Panc1 (cell line): ENCODE data around the gene MAN2A2. TPM values are rescaled to one million over a fixed set of nuclear protein-coding genes. Genes with fewer than 3 reads are reported as not detected.

Experiments used
- ATAC-seq: fragments of 200-7000 bp; cut with Tn5 transposase; 2 replicates; pipeline ENCODE4 v1.9.1; 2020; ENCODE audit warnings: mild to moderate bottlenecking, moderate library complexity
- BruUV-seq: library from RNA; stranded (reverse); fragments of 400-500 nt; replicated peaks from 2 replicates; lab custom pipeline; 2021; lab: Mats Ljungman, UMichigan
- CTCF ChIA-PET: fragments of 300-600 bp; sonication (Branson Sonifier 250); formaldehyde crosslinking; loops from one replicate; lab custom pipeline; 2022; ENCODE audit warnings: antibody characterized with exemption; lab: Charles Lee
- POLR2A ChIA-PET: fragments of 300-600 bp; sonication (Branson Sonifier 250); formaldehyde crosslinking; loops from one replicate; lab custom pipeline; 2022; ENCODE audit warnings: antibody characterized with exemption; lab: Charles Lee
- DNase-seq: peaks from one replicate; pipeline ENCODE4 v3.0.0-alpha.2; 2010; ENCODE audit warnings: low read depth, low spot score
- H3K27ac ChIP-seq: 2 replicates; pipeline ENCODE4 v1.5.1; 2011; ENCODE audit warnings: mild to moderate bottlenecking, low read length, inconsistent platforms
- H3K27me3 ChIP-seq: fragments of 200-500 bp; sonication (Bioruptor generic); 2 replicates; pipeline ENCODE4 v1.6.0; 2014; ENCODE audit warnings: low read length, inconsistent platforms; ENCODE audit not compliant: control insufficient read depth, insufficient read depth
- H3K36me3 ChIP-seq: fragments of 200-500 bp; sonication (Bioruptor generic); 2 replicates; pipeline ENCODE4 v1.5.1; 2014; ENCODE audit warnings: inconsistent platforms, mild to moderate bottlenecking, low read length, moderate library complexity; ENCODE audit not compliant: control insufficient read depth, insufficient read depth
- H3K4me1 ChIP-seq: 2 replicates; pipeline ENCODE4 v1.5.1; 2011; ENCODE audit warnings: inconsistent platforms, mild to moderate bottlenecking, low read length, moderate library complexity; ENCODE audit not compliant: control insufficient read depth, insufficient read depth
- H3K4me3 ChIP-seq, 2 experiments: 2 replicates each; pipeline ENCODE4 v1.5.1; 2011 to 2012; ENCODE audit warnings: low read depth in 2 of 2, low read length in 2 of 2, mild to moderate bottlenecking in 2 of 2, inconsistent platforms in 1 of 2, moderate library complexity in 1 of 2
- H3K9me3 ChIP-seq: fragments of 200-500 bp; sonication (Bioruptor generic); 2 replicates; pipeline ENCODE4 v1.5.1; 2014; ENCODE audit warnings: low read depth, mild to moderate bottlenecking, inconsistent platforms, low read length, moderate library complexity; ENCODE audit not compliant: control insufficient read depth, insufficient read depth
- CTCF ChIP-seq: fragments of 450-650 bp; IDR thresholded peaks from 2 replicates; pipeline ENCODE4 v1.5.1; 2017; ENCODE audit warnings: mild to moderate bottlenecking
- POLR2AphosphoS5 ChIP-seq: IDR thresholded peaks from 2 replicates; pipeline ENCODE4 v1.6.1; 2012; ENCODE audit warnings: mild to moderate bottlenecking, low read depth, low read length, moderate library complexity
- REST ChIP-seq, 2 experiments: IDR thresholded peaks; 2 replicates each; pipeline ENCODE4 v1.6.1; 2011 to 2012; ENCODE audit warnings: low read depth in 2 of 2, control low read depth in 1 of 2, low read length in 1 of 2, mild to moderate bottlenecking in 1 of 2, moderate library complexity in 1 of 2; ENCODE audit not compliant: insufficient read depth in 1 of 2
- SIN3A ChIP-seq: IDR thresholded peaks from 2 replicates; pipeline ENCODE4 v1.6.1; 2012; ENCODE audit warnings: low read depth, mild to moderate bottlenecking, low read length, moderate library complexity, borderline replicate concordance; ENCODE audit not compliant: insufficient read depth
- TCF7L2 ChIP-seq: IDR thresholded peaks from 2 replicates; pipeline ENCODE4 v1.6.1; 2011; ENCODE audit warnings: mild to moderate bottlenecking, low read depth, low read length, inconsistent platforms
- in situ Hi-C: cut with HindIII; loops from 2 replicates; pipeline ENCODE4 v1.10.0; 2016; ENCODE audit warnings: low sequenced_read_pairs, low pct_unique_long_range_greater_than_20kb
- intact Hi-C: fragments of 100-400 bp; cut with micrococcal nuclease; formaldehyde crosslinking; loops from one replicate; pipeline ENCODE4 v1.10.0; 2022; ENCODE audit not compliant: unreplicated experiment
- total RNA-seq: library from RNA; stranded (reverse); gene quantifications from one replicate; pipeline ENCODE4 v1.2.1, GENCODE V29; 2021; ENCODE audit not compliant: unreplicated experiment

The MAN2A2 gene
- total RNA-seq, 1 experiment from 2014 or later = 77.2 TPM

- TF ChIP-seq REST (IDR thresholded peaks at IDR 0.05; ENCODE audit: insufficient read depth in 1 of 2, low read depth in 2 of 2, low read length in 1 of 2) (no peak), POLR2AphosphoS5 (no peak)
- Histone ChIP-seq H3K9me3 (no peaks in the 10 kb centered on the region), H3K4me3 (no peak overlapping the region), H3K27me3 (no peaks in the 10 kb centered on the region), H3K27ac (no peak overlapping the region), H3K4me1 (peaks cover 14% of the 10 kb centered on the region), H3K36me3 (peaks cover 2% of the 10 kb centered on the region; the same call in 1 of the 2 replicates)
- DNase-seq (no peak), ATAC-seq (no peak)
- intact Hi-C loops = no loop called here
- ChIA-PET CTCF (no interaction called here), POLR2A (interaction anchor here (0.7 kb wide), 1 partner anchor 1843 kb away, joined by 7 read pairs; no protein-coding TSS in a partner anchor)
- in situ Hi-C loops = no loop called here
- TSS peak; percentile 43 for BruUV-seq
Measured at GRCh38 chr15:90938261-90938660, 35.2 kb downstream of the MAN2A2 start.

GRCh38 chr15:90939756-90940155 lies 36.7 kb downstream of the MAN2A2 start:
- in situ Hi-C loops = no loop called here

More at GRCh38 chr15:90939756-90940155, 36.7 kb downstream of the MAN2A2 start:
- intact Hi-C loops = no loop called here
- DNase-seq = no peak
- Histone ChIP-seq H3K4me1 (peaks cover 7% of the 10 kb centered on the region), H3K27me3 (no peaks in the 10 kb centered on the region), H3K9me3 (no peaks in the 10 kb centered on the region), H3K4me3 (no peak overlapping the region), H3K36me3 (peaks cover 2% of the 10 kb centered on the region; the same call in 1 of the 2 replicates), H3K27ac (no peak overlapping the region)
- ChIA-PET CTCF (interaction anchor here (1.2 kb wide), 1 partner anchor 8 kb away, joined by 3 read pairs; the partner anchor contains the start of gene HDDC3), POLR2A (interaction anchor here (0.6 kb wide), 1 partner anchor 8 kb away, joined by 3 read pairs; no protein-coding TSS in a partner anchor)
- TF ChIP-seq TCF7L2 = no peak
- TF ChIP-seq POLR2AphosphoS5 = no peak
- TF ChIP-seq CTCF = no peak
- no peak for TF ChIP-seq REST (IDR thresholded peaks at IDR 0.05; ENCODE audit: insufficient read depth in 1 of 2, low read depth in 2 of 2, low read length in 1 of 2)
- TF ChIP-seq SIN3A = no peak
- no TSS peak for BruUV-seq
- ATAC-seq = no peak
